Activated gamma-delta T cell (primary cell): Measurements from ENCODE around the gene FKBP2.

Experiments
- DNase-seq: peaks from one replicate; lab custom pipeline; 2025; lab: John Stamatoyannopoulos, UW

The FKBP2 gene

GRCh38 chr11:64264371-64264852 is 23.5 kb downstream of the FKBP2 start:
- DNase-seq = no peak

DNA sequence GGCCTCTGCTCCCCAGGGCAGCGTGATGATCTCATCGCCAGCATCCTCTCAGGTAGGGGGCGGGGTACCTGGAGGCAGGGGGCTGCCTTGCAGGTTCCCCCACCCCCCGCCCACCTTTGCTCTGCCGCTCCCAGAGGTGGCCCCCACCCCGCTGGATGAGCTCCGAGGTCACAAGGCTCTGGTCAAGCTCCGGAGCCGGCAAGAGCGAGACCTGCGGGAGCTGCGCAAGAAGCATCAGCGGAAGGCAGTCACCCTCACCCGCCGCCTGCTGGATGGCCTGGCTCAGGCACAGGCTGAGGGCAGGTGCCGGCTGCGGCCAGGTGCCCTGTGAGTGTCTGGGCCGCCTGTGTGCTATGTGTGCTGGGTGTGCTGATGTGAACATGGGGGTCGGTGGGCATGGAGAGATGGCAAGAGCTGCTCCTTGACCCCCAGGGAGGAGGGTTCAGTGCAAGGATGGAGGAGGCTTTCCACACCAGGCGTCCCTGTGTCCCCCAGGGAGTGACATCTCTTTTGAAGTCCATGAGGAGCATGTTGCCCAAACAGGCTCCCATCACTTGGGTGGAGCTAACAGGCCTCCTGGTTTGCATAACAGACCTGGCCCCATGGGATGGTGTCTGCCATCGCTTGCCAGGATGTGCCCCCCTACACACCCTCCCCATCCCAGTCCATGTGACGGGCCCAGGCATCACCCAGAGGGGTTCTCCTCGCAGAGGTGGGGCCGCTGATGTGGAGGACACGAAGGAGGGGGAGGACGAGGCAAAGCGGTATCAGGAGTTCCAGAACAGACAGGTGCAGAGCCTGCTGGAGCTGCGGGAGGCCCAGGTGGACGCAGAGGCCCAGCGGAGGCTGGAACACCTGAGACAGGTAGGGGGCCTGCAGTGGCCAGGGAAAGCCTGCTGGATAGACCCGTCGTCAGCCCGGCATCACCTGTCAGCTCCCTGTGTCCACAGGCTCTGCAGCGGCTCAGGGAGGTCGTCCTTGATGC is 24.6 kb downstream of the FKBP2 start:
- no peak for DNase-seq

- DNase-seq = no peak
Measured at GRCh38 chr11:64266339-64266738, 25.4 kb downstream of the FKBP2 start.

DNA sequence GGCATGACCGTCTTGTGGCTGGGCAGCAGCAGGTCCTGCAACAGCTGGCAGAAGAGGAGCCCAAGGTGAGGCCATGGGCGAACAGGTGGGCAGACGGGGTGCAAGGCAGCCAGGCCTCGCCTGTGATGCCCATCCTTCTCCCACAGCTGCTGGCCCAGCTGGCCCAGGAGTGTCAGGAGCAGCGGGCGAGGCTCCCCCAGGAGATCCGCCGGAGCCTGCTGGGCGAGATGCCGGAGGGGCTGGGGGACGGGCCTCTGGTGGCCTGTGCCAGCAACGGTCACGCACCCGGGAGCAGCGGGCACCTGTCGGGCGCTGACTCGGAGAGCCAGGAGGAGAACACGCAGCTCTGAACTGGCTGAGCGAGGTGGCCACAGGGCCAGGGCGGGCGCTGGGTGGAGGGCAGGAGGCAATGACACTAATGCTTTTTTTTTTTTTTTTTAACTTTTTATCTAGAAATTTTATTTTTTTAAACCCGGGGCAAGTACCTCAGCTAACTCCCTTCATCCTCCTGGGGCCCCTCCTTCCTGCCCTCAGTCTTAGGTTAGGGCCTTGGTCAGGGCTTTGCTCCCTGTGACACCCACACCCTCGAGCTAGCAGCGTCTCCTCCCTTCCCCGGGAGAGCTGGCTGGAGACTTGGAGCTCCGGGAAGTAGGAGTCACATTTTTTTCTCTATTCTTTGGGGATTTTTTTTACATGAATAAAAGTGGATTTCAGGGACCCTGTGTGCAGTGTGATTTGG is 26.5 kb downstream of the FKBP2 start:
- no peak for DNase-seq

DNA sequence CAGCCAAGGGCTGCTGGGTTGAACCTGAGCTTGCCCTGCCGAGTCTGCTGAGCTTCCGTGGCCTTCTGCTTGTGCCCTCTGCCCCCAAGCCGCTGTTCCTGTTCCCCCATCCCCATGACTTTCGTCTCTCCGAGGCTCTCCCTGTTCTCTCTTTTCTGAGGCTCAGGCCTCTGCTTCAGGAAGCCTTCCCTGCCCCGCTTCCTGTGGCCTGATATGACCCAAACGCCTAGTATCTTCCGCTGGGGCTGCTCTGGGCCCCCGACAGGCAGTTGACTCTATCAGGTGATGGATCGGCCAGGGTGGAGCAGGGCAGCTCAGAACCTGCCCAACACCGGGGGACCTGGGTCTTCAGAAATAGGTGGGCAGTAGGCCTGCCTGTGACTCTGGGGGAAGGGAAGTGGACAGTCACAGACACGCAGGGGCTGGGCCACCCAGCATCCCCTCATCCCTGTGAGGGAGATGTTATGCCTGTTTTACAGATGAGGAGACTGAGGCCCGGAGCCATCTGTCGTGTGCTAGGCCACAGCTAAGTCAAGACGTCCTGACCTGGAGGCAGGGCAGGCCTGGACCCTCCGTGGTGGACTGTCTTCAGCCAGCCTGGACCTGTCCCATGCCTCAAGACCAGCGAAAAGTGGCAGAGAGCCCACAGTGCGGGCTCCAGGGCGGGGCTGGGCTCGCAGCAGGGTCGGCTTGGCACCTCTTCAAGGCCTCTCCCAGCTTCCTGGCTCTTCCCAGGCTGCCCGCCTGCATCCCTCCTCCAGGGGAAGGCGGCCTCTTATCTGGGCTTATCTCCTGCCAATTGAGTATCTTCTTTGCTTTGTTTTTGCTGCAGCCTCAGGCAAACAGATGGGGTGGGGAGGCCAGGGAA is 27.4 kb downstream of the FKBP2 start:
- DNase-seq = no peak

DNA sequence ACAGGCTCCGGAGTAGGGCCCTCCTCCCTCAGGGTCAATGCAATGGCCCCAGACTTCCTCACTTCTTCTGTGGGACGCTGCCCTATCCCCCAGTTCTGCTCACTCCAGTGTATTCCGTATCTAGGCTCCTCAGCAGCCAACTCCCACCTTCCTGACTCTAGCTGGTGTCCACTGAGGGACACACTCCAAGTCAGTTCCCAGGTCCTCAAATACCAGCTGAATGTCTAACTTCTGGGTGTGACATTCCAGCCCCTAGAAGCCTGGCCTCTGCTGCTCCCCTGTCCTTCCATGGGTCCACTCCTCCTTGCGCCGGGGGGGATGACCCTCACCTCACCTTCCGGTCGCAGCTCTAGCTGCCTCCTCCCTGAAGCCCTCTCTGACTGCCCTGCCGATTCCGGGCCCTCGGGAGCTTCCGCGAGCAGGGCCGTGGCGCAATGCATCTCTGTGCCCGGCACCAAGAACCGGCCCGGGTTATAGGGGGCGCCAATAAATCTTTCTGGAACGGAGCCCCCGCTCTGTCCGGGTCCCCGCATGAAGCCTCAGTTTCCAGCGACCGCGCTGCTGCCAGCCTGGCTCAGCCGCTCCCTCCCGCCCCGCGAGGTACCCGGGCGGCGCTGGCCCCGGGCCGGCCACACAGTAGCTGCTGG is 28.1 kb downstream of the FKBP2 start:
- no peak for DNase-seq

GRCh38 chr11:64269540-64270220 is 28.8 kb downstream of the FKBP2 start:
- DNase-seq = peak; percentile 92

DNA sequence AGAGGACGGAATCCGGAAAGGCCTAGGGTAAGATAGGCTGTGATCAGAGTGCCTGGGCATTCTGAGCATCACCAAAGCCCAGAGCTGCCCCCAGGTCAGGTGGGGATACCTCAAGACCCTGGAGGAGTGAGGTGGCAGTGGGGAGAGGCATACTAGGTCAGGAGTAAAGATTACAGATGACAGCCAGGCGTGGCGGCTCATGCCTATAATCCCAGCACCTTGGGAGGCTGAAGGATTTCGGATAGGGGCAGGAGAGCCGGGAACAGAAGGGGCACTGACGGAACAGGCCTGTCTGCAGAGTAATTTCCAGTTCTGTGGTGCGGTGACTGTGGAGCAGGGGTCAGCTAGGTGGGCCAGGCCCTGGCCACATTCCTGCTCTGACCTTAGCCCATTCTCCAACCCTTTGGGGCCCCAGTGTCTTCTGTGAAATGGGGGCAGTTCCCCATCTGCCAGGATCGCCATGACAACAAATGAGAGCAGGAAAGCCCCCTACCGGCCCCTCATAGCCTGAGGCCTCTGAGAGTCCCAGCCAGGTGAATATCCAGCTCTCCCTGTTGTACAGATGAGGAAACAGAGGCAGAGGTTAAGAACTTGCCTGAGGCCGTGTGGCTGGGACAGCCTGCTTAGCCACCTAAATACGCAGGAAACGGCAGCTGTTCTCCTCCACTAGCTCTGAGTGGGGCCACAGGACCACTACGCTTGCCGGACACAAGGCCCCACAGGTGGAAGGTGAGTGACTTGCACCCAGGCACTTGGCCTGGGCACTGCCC is 34.3 kb downstream of the FKBP2 start:
- no peak for DNase-seq

GRCh38 chr11:64275841-64276240 is 34.9 kb downstream of the FKBP2 start:
- no peak for DNase-seq

GRCh38 chr11:64276653-64277431 is 35.9 kb downstream of the FKBP2 start:
- DNase-seq = no peak

DNA sequence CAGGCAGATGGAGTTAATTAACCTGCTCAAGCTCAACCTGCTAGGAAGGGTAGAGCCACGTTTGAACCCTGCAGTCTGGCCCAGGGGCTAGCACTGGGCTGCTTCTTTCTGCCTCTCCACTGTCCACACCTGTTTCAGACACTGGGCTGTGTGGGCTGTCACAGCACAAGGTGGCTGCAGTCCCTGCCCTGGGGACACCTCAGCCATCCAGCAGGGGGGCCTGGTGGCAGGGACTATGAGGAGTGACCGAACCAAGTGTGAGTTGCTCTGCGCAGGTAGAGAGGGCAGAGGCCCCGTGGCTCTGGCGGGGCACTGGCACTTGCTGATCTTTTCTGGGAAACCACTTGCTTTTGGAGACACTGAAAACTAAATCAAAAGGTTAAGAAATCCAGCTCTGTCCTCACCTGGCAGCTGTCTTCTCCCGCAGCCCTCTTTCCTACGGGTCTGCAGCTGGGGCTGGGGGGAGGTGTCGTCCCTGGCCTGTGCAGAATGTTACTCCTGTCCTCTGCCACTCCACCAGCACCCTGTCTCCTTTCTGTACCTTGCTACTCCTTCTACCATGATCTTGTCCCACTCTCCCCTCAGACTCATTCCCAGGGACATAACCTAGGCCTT is 37.8 kb downstream of the FKBP2 start:
- DNase-seq = no peak

- no peak for DNase-seq
Measured at GRCh38 chr11:64281957-64282770, 41.3 kb downstream of the FKBP2 start.

- DNase-seq = no peak
Measured at GRCh38 chr11:64283092-64283491, 42.2 kb downstream of the FKBP2 start.

DNA sequence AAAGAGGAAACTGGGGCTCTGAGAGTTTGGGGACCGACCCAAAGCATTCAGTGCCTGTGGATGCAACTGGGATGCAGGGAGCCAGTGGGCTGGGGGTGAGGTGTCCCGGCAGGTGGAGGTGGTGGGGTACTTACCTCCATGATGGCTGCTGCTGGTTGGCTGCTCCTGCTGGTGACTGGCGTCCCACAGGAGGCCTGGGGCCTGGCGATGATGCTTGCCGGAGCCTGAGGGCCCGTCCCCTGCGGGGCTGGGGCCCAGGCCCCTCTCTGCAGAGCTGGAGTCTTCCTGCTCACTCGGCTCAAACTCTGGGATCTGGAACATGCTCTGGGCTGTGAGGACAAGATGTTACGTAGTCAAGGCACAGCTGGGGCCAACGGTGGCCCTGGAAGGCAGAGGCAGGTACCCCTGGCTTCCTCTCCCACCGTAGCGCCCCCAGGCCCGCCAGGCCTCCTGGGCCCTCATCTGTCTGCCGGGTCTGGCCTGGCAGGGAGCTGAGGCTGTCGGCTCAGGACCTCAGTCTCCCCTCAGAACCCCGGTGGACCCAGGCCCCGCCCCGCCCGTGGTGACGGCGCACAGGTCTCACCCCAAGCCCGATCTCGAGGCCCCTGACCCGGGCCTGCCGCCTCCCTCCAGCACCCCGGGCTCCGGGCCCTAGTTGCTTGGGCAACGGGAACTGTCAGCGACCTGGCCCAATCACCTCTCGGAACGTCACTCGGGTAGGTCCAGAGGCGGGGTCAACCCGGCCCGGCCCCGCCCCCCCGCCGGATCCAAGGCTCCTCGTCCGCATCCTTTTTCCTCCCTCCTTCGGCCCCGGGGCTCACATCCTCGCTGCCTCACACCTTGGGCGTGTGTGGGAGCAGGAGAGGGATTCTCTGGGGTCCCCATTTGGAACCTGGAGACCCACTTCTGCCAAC is 43.4 kb downstream of the FKBP2 start, which contains the start of gene BAD:
Gene BAD, minus strand, starts transcription at position 618 of the 914 bp plus-strand sequence. Its CDS starts 297 bp downstream, at position 321.
- peak; percentile 85 for DNase-seq

DNA sequence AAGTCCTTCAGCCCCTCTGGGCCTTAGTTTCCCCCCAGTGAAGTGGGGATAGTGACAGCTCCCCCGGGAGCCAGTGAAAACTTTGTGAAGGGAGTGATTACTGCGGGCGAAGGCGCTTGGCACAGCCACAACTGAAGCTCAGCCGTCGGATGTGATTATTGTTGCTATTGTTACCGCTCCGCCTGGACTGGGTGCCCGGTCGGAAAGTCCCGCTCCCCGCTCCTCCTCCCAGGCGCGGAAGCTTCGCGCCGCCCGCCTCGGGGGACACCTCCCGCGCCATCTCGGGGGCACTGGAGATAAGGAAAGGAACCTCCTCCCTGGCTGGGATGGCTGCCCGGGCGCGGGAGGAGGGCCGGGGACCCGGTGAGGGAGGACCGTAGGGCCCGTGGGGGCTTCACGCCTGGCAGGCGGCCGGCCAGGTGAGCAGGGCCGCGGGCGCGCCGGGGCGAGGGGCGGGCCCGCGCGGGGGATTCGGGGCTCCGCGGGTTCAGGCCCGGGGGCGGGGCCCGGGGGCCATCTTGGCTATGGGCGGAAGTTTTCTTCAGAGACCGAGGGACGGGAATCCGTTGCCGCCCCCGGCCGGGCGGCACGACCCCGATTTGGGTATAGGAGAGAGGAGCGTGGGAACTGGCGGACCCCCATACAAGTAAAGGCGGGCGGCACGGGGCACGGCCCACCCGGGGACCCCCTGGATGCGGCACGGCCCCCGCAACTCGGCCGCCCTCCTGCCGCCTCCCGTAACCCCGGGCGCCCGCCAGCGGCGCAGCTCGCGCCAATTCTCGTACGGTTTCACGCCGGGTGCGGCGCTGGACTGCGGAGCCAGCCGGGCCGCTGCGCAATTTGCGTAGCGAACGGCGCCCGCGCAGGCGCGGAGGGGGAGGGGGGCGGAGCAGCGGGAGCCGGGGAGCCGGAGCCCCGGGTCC is 44.3 kb downstream of the FKBP2 start, which contains the start of gene GPR137:
Gene GPR137, plus strand, starts transcription at position 887 of the 923 bp plus-strand sequence. CDS start 677 bp downstream, outside the sequence.
- peak; percentile 84 for DNase-seq
